CD4-positive, alpha-beta T cell treated with Interleukin-4 for 1 hour (primary cell): Measurements from ENCODE around the gene RAP1GAP.

ENCODE experiments used
- DNase-seq, 2 donors: peaks; one replicate each; pipeline ENCODE4 v3.0.0-alpha.2; 2020 to 2022

Gene RAP1GAP

GRCh38 chr1:21607549-21608529, 61.3 kb downstream of the RAP1GAP start:
- peak; percentile 33 to 61 for DNase-seq

DNA sequence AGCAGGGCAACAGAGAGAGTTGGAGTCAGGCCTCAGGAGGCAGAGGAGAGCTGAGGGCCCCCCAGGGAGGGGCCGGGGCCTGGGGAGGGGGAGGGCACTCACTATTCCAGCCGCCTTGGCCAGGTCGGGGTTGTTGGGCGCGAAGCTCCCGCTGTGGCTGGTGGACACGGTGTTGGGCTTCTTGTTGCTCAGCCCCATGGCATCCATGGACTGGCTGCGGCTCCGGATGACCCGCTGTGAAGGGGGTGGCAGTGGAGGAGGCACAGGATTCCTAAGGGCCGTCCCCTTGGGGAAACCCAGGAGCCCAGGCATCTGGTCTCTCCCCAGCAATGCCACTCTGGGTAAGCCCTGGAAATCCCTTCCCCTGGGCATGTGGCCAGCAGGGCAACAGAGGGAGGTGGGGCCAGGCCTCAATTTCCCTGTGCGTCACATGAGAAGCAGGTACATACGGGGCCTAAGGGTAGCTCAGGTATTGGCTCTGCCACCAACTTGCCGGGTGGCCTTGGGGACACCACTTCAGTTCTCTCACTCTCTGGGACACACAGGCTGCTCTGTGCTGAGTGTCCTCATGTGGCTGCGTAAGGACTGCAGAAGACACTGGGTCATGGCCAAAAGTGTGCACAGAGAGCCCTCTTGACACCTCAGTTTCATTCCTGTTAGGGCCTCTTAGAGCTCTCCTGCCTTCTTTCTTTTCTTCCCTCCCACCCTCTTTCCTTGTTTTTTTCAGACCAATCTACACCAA, 63.0 kb downstream of the RAP1GAP start:
- no peak for DNase-seq

DNA sequence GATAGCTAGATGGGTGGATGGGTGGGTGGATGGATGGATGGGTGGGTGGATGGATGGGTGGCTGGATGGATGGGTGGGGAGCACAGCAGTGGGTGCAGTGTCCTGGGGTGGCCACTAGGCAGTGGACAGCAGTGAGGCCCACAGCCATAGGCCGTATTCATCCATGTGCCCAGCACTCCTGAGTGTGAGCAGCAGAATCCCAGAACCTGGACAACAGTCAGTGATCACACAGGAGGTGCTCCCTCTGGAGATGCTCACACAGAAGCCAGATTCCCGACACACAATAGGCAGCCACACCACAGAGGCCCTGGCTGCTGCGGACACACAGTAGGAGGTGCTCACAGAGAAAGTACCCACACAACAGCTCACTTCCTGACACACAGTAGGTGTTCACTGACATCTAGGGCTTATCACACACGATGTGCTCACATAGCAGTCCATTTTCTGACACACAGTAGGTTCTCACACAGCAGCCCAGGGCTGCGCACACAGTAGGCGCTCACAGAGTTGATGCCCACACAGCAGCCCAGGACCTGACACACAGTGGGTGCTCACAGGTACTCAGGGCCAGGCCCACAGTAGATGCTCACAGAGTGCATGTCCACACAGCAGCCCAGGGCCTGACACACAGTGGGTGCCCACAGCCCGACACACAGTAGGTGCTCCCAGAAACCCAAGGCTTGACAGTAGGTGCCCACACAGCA, 64.0 kb downstream of the RAP1GAP start:
- DNase-seq, result no peak

DNA sequence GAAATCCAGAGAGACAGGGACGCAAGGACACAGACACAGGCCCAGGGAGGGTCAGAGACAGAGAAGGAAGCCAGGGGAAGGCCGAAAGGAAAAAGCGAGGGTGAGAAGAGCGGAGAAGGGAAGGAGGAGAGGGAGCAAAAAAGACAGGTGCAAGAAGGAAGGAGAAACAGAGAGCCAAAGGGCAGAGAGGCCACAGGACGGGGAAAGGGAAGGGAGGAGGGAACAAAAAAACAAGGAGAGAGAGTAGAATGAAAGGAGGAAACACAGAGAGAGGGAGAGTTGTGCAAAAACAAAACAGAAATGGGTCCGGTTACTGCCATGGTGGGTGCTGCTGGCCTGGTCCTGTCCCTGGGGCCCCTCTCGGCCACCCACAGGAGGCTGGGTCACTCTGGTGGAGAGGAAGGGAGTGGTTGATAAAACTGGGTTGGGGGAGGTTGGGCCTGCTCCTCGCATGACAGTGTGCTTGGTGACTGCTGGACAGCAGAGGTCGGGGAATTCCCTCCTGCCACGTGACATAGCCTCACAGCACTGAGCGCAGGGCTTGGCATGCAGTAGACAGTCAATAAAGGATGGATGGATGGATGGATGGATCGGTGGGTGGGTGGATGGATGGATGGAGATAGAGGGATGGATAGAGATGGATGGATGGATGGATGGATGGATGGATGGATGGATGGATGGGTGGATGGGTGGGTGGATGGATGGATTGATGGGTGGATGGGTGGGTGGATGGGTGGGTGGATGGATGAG, 64.8 kb downstream of the RAP1GAP start:
- no peak for DNase-seq

DNA sequence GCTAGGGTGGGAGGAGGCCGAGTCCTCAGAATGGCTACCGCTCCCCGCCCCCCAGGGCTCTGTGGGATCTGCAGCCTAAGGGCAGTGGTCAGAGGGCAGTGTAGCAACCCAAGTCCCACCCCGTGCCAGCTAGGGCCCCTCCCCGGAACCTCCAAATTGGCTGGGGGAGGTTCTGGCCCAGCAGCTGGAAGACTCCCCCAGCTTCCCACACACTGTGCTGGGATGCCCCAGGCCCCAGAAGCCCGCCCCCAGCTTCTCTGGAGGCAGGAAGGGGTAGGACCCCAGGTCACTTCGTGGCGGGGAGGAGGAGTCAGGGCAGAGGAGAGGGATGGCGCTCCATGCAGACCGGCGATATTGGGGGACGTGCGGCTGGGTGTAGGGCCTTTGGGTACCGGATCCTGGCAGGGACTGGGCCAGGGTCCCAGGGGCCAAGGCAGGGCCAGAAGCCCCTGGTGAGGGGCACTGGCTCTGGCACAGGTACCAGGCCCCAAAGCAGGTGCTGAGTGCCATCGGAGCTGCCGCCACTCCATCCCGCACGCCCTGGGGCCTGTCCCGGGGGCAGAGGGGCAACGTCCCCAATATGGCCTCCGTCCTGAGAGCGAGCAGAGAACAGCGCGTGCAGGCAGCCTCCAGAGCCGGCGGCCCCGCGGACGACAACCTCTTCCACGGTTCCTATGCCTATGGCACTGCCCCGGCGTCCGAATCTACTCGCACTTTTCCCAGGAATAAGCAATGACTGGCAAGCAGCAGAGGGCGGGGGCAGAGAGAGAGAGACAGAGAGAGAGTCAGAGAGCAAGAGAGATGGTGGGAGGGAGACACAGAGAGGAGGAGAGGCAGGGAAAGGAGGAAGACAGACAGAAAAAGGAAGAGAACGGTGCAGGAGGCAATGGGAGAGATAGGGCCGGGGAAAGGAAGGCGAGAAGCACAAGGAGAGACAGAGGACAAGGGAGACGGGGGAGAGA, 65.7 kb downstream of the RAP1GAP start:
- DNase-seq, result no peak

- no peak for DNase-seq
Measured at GRCh38 chr1:21601278-21602048, 67.7 kb downstream of the RAP1GAP start.

DNA sequence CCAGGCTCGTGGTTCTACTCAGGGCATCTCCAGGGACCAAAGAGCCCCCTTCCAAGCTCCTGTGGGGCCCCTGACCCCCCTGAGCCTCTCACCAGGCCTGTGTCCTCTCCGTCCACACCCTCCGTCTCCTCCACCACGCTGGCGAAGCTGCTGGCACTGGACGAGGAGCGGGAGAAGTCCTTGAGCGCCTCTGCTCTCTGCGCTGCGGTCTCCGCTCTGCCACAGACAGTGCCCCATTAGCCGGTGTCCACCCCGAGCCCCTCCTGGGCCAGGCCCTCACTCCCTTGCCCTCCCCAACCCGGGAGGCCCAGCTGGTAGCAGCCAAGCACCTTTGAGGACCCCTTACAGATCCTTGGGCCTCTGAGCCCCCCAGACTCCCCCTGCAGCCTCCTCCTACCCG, 69.8 kb downstream of the RAP1GAP start:
- no peak for DNase-seq

GRCh38 chr1:21598904-21599303, 70.3 kb downstream of the RAP1GAP start:
- DNase-seq, result no peak

DNA sequence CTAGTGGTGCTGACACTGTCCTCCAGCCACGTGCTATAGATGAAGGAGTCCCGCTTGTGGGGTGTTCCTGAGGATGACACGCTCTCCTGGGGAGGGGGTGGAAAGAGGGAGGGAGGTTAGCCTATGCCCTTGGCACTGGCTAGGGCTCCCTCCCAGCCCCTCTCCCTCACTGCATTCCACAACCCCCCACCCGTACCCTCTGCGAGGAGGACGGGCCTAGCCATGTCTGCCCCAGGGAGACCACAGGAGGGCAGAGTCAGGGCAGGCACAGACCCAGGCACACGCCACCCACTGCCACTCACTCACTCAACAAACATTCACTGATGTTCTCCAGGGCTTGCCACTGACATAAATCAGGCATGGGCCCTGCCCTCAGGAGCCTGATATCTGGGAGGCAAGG, 70.7 kb downstream of the RAP1GAP start:
- DNase-seq, result no peak

- DNase-seq, result no peak
Measured at GRCh38 chr1:21597753-21598152, 71.4 kb downstream of the RAP1GAP start.

DNA sequence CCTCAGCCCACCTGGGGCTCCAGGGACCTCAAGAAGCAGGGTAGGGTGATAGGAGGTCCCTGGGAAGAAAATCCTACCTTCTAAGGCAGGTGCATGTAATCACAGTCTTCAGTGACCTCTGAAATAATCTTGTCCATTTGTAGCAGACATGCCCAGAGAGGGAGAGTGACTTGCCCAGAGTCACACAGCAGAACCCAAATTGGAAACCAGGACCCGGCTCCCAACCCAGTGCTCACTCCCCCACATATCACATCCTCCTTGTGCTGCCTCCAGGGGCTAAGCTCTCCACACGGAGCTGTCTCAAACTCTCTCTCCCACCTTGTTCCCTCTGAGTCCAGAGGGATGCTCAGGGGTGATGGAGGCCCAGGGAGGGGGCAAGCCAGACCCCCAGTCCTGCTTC, 72.5 kb downstream of the RAP1GAP start:
- no peak for DNase-seq

DNA sequence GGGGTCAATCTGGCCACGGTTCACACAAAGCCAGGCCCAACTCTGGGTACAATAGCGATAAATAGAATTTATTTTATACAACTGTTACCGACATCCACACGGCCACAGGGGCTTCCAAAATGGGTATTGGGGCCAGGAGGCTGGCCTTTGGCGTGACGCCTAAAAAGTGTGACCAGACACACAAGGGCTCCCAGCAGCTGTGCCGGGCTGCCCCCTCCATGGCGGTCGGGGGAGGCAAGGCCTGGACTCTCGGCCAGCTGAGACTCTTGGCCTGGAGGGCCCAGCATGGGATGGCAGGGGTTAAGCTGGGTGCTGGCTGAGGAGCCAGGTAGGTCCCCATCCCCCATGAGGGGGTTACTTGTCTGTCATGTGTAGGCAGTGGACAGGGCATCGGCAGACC, 73.0 kb downstream of the RAP1GAP start:
- DNase-seq, result no peak

GRCh38 chr1:21594935-21595897, 73.9 kb downstream of the RAP1GAP start:
- DNase-seq, result peak; percentile 21 to 35

- no peak for DNase-seq
Measured at GRCh38 chr1:21594501-21594900, 74.7 kb downstream of the RAP1GAP start.

DNA sequence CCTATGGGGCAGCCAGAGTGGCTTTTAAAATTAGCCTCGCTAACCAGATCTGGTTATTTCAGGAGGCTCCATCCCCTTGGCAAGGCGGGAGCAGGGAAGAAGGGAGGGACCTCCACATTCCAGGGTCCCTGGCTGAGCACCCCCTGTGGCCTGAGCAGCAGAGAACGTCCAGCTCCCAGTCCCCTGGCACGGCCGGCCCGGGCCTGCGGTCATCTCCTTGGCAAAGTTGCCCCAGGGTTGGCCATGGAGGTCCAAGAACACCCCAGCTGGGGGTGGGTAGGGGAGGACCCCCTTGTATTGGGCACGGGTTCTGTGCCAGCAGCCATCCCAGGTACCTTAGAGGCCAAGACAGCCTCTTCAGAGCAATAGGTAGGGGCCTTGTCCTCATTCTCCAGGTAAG, 75.9 kb downstream of the RAP1GAP start:
- no peak for DNase-seq

- no peak for DNase-seq
Measured at GRCh38 chr1:21592086-21592865, 76.9 kb downstream of the RAP1GAP start.

GRCh38 chr1:21590934-21591333, 78.2 kb downstream of the RAP1GAP start:
- no peak for DNase-seq

GRCh38 chr1:21590126-21590880, 78.9 kb downstream of the RAP1GAP start:
- no peak for DNase-seq
